HG02870 (cell line): ENCODE measurements around the gene TNS2.
A peak's percentile ranks its signal among the peaks of the same experiment; 100 is the strongest.
"Not testable (repeated sequence)": the region's sequence is repeated elsewhere in the genome, so short reads cannot be mapped to it uniquely, and the experiment has no call there.

ENCODE experiments used
- ATAC-seq: cut with Tn5 transposase; IDR thresholded peaks from one replicate; pipeline ENCODE4 v1.9.1; 2021; ENCODE audit warnings: mild to moderate bottlenecking, moderate library complexity; ENCODE audit not compliant: unreplicated experiment

The TNS2 gene, protein sequence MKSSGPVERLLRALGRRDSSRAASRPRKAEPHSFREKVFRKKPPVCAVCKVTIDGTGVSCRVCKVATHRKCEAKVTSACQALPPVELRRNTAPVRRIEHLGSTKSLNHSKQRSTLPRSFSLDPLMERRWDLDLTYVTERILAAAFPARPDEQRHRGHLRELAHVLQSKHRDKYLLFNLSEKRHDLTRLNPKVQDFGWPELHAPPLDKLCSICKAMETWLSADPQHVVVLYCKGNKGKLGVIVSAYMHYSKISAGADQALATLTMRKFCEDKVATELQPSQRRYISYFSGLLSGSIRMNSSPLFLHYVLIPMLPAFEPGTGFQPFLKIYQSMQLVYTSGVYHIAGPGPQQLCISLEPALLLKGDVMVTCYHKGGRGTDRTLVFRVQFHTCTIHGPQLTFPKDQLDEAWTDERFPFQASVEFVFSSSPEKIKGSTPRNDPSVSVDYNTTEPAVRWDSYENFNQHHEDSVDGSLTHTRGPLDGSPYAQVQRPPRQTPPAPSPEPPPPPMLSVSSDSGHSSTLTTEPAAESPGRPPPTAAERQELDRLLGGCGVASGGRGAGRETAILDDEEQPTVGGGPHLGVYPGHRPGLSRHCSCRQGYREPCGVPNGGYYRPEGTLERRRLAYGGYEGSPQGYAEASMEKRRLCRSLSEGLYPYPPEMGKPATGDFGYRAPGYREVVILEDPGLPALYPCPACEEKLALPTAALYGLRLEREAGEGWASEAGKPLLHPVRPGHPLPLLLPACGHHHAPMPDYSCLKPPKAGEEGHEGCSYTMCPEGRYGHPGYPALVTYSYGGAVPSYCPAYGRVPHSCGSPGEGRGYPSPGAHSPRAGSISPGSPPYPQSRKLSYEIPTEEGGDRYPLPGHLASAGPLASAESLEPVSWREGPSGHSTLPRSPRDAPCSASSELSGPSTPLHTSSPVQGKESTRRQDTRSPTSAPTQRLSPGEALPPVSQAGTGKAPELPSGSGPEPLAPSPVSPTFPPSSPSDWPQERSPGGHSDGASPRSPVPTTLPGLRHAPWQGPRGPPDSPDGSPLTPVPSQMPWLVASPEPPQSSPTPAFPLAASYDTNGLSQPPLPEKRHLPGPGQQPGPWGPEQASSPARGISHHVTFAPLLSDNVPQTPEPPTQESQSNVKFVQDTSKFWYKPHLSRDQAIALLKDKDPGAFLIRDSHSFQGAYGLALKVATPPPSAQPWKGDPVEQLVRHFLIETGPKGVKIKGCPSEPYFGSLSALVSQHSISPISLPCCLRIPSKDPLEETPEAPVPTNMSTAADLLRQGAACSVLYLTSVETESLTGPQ (N-terminal part only)

DNA sequence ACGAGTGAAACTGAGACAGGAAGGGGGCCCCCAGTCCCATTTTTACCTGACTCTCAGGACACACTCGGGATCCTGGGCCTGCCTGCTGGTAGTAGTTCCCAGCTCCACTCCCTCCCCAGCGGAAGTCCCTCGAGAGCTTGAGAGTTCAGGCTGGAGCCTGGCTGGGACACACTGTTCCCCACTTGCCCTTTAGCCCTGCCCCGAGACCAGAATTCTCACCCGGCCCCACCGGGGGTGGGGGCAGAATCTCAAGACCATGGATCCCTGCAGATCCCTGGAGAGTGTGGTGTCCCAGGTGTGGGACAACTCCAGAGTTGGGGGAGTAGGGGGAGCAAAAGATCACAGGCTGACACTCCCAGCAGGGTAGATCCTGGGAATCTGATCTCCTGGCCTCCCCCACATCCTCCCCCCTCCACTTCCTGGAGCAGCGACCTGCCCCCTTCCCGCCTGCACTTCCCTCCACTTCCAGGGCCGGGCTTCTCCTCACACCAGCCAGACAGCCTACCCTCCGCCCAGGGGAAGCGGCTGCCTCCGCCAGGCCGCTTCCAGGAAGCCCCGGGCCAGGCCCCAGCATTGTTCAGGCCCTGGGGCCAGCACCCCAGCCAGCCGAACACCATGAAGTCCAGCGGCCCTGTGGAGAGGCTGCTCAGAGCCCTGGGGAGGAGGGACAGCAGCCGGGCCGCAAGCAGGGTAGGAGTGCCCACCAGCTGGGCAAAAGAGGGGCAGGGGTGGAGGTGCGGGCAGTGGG, at the start of gene TNS2:
TSS of gene TNS2 (plus strand) at position 495 of the 748 bp plus-strand sequence. CDS start at position 616, 121 bp downstream.
- no peak for ATAC-seq

DNA sequence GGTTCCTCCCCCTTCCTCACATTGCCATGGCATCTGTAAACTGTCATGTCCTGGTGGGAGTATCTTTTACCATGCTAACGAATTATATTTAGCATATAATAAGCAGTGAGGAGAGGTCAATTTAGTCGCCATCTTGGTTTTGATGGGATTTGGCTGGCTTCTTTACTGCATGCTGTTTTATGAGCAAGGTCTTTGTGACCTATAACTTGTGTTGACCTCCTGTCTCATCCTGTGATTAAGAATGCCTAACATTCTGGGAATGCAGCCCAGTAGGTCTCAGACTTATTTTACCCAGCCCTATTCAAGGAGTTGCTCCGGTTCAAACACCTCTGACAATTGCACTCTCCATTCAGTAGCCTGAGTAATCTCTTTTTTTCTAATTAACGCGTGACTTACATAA, 45.7 kb upstream of the TNS2 start:
- no peak for ATAC-seq

DNA sequence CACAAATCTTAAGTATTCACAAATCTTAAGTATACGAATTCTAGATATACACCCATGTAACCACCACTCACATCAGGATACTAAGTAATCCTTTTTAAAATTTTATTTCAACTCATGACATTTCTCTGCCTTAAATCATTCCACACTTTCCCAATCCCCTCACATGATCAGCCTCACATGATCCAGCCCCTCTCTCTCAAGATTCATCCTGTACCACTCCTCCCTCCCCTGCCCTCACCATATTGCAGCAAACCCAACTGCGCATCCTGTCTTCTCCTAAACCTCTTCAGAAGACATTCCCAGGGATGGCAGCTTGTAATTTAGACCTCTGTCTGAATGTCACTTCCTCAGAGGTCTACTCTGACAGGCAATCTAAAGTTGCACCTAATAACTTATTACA, 45.3 kb upstream of the TNS2 start:
- ATAC-seq: no peak

DNA sequence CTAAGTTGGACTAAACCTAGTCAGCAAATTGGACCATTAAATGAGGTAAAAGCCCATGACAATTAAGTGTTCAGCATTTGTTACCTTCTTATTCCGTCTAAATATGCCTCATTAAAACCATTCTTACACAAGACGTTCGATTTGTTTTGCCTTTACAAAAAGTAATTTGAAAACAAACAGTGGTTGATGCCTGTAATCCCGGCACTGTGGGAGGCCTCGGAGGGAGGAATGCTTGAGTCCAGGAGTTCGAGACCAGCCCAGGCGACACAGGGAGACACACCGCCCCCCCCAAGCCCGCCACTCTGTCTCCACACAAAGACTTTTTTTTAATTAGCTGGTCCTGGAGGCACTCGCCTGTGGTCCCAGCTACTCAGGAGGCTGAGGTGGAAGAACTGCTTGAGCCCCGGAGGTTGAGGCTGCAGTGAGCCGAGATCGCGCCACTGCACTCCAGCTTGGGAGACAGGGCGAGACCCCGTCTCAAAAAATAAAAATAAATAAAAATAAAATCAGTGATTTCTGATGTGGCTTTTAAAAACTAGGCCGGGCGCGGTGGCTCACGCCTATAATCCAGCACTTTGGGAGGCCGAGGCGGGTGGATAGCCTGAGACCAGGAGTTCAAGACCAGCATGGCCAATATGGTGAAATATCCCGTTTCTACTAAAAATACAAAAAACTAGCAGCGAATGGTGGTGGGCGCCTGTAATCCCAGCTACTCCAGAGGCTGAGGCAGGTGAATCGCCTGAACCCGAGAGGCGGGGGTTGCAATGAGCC, 44.5 kb upstream of the TNS2 start:
- peak; percentile 3 for ATAC-seq

DNA sequence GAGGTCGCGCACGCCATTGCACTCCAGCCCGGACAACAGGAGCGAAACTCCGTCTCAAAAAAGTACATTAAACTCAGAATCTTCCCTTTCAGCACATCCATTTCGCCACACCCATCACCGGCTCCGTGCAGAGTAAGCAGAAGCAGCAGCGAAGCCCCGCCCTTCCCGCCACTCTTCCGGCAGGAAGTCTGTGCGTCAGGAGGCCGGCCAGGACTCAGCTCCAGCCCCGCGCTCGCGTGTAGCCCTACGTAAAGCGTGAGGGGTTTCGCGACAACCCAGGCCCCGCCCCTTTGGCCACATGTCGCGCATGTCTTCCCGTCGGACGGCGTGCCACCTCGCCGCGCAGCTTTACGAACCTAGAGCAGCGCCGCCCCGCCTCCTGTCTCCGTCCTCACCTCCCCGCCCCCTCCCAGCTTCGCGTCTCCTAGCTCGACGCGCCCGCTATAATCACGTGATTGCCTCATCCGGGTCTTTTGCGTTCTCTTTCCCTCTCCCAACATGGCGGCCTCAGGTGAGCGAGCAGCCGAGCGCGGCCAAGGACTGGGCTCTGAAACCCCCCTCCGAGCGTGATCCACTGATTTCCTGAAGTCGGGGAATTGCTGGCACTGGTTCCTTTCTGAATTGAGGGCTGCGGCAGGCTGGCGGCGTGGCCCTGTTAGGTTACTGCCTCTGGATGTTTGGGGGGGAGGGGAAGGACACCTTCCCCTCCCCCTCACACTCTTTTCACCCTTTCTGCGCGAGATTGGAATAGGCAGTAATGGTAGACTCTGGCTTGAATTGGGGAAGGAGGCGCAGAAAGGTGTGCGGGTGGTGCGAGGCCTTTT, 43.7 kb upstream of the TNS2 start, which contains the start of gene EIF4B:
TSS of gene EIF4B (plus strand) at position 471 of the 824 bp plus-strand sequence. CDS start at position 499, 28 bp downstream.
- ATAC-seq: peak; percentile 91

DNA sequence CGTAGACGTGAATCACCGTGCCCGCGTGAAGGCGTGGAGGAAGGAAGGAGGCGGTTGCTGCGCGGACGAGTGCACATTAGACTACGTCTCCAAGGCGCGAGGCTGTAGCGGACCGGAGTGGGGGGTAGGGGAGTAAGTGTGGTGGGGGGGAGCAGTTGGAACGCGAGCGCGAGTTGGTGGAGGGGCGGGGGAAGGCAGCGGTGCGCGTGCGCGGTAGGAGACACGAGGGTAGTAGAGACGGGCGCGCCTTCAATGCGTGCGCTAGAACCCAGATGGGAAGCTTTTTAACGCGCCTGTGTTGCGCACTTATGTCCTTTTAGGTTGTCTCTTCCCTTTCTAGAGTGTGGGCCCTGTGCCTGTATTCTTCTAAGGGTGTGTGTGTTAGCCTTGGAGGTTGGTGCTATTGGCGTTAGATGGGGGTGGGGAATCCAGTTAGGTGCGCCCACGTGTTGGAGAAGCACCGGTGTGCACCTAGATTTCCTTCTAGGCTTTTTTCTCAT, 43.0 kb upstream of the TNS2 start:
- peak; percentile 20 for ATAC-seq

DNA sequence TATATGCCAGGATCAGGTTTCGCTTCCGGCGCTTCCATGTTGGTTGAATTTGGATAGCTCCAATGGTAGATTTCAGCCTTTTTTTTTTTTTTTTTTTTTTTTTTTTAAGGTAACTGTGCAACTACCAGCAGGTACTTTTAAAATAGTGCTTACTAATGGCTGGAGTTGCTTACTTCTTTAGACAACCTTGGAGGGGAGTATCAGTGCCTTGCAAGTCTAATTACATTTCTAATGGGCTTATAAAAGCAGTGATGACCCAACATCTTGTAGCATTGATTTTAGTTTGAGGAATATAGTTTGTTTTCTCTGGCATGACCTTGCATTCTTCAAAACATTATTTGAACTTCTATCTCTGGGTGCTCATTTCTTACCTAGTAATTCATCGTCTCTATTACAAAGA, 42.5 kb upstream of the TNS2 start:
- no peak for ATAC-seq

DNA sequence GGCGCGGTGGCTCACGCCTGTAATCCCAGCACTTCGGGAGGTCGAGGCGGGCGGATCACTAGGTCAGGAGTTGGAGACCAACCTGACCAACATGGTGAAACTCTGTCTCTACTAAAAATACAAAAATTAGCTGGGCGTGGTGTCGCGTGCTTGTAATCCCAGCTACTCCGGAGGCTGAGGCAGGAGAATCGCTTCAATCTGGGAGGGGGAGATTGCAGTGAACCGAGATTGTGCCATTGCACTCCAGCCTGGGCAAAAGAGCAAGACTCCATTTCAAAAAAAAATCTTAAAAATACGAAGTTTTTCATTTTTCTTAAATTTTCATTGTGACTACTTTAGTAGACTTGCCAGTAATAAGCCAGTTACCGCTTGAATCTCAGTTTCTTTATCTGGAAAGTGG, 41.1 kb upstream of the TNS2 start:
- not testable (repeated sequence) for ATAC-seq

DNA sequence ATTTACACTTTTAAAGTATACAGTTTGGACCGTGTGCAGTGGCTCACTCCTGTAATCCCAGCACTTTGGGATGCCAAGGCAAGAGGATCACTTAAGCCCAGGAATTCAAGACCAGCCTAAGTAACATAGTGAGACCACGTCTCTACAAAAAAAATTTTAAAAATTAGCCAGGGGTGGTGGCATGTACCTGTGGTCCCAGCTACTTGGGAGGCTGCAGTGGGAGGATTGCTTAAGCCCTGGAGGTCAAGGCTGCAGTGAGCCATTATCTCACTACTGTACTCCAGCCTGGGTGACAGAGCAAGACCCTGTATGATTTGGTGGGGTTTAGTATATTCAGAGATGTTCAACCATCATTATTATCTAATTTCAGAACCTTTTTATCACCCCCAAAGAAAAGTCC, 38.9 kb upstream of the TNS2 start:
- ATAC-seq: no peak

DNA sequence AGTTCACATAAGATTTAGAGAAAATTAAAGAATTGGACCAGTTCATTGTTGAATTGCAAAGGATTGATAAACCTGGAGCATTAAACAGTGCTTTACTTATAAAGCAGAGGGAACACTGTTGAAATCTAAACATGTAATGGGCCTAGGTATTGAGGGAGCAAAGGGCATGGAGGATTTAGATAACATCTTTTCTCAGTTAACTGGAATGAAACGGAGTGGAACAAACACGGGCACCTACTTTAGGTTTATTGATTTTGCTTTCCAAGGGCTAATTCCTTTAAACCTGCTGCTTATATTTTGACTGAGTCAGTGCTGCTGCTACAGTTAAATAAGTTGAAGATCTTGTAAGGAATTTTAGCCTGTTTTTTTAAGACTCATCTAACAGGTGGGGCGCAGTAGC, 38.0 kb upstream of the TNS2 start:
- no peak for ATAC-seq

DNA sequence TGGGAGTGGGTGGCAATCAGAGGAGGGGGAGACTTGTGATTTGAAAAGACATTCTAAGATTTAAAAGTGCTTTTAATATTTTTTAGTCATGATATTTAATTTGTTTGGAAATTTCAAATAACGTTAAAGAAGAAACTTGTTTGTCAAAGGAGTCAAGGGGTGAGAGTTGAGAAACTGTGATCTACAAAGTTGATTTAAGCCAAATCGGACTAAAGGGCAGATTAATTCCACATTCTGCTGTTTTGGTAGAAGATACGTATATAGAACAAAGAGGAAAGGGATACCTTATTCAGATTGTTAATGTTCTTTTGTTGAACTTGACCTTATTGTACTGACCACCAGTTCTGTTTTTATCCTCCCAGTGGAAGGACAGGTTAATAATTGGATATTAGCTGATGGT, 36.9 kb upstream of the TNS2 start:
- ATAC-seq: no peak

DNA sequence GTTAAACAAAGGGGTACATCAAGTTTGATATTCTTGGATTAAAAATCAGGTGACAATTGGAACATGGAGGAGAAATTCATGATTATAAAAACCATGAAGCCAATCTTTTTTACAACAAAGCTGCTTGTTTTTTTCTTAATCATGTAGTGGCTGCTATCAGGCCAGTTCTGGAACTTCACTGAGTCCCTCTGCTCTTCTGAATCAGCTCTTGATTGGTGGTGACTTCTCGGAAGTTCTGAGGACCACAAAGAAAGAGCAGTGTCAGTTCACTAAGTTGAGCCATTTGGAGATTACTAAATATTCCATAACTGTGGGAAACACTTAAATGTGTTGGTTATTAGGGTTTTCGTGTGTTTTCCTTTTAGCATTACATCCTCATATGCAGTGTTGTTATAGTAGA, 35.2 kb upstream of the TNS2 start:
- no peak for ATAC-seq

DNA sequence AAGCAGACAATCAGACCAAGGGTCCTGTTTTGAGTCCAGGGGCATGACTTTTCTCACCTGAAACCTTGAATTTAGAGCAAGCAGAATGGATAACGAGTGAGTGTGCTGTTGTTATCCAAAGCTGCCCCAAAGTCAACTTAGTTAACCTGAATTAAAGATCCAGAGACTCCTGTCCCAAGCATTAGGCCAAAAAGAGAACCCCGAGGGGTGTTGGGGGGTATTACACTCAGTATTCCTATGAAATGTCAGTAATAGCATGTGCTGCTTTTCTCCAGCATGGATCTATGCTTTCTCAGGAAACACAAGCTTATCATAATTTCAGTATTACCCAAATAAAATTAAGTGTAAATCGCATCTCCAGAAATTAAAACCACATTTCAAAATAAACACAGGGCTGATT, 24.6 kb upstream of the TNS2 start:
- ATAC-seq: no peak

DNA sequence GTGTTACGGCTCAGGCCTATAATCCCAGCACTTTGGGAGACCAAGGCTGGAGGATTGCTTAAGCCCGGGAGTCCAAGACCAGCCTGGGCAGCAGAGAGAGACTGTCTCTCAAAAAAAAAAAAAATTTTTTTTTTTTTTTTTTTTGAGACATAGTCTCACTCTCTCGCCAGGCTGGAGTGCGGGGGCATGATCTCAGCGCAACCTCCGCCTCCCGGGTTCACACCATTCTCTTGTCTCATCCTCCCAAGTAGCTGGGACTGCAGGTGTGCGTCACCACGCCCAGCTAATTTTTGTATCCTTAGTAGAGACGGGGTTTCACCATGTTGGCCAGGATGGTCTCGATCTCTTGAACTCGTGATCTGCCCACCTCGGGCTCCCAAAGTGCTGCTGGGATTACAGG, 22.9 kb upstream of the TNS2 start:
- not testable (repeated sequence) for ATAC-seq

DNA sequence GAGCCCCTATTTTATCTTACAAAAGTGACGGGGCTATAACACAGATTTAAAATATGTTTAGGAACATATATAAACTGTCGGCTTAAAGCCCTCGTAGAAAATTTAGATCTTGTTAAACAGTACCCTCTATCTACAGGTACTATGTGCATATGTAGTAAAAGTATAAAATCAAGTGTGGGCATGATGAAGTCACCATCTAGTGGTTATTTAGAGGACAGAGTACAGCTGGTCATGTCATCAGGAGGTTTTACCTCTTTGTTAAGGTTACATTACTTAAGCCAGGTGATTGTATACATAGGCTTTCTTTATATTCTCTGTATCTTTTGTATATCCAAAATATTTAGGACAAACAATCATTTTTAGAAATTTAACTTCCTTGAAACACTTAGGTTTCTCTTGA, 18.2 kb upstream of the TNS2 start:
- ATAC-seq: no peak

DNA sequence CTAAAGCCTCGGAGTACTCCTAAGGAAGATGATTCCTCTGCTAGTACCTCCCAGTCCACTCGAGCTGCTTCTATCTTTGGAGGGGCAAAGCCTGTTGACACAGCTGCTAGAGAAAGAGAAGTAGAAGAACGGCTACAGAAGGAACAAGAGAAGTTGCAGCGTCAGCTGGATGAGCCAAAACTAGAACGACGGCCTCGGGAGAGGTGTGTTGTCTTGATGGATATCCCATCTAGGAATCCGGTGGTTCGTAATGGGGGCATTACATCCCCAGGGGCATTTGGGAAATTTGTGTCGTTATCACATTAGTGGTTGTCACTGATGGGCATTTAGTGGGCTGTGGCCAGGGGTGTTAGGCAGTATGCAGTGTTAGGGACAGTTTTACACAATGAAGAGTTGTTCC, 16.0 kb upstream of the TNS2 start:
- ATAC-seq: not testable (repeated sequence)

DNA sequence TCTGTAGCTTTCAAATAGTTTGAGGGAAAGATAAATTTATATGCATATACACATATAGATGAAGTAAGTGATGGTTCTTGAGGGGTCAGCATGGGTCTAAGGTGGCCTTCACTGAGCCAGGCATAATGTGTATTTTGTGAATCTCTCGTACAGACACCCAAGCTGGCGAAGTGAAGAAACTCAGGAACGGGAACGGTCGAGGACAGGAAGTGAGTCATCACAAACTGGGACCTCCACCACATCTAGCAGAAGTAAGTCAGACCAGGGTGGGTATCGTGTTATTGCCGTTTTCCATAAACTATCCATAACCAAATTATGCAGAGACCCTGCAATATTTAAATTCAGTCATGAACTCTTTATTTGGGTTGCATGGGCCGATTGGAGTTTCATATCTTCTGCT, 15.4 kb upstream of the TNS2 start:
- no peak for ATAC-seq

DNA sequence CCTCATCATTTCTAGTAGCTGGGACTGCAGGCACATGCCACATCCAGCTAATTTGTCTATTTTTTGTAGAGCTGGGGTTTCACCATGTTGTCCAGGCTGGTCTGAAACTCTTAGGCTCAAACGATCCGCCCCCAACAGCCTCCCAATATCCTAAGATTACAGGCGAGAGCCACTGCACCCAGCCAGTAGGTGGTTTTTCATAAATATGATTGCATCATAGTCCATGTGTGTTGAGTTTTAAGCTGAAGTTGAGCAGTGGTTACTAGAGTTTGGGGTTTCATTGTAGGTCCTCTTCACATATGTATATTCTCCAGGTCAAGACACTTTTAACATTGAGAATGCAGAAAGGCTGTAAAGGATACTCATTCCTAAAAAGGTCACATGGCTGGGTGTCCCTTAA, 13.1 kb upstream of the TNS2 start:
- ATAC-seq: no peak

DNA sequence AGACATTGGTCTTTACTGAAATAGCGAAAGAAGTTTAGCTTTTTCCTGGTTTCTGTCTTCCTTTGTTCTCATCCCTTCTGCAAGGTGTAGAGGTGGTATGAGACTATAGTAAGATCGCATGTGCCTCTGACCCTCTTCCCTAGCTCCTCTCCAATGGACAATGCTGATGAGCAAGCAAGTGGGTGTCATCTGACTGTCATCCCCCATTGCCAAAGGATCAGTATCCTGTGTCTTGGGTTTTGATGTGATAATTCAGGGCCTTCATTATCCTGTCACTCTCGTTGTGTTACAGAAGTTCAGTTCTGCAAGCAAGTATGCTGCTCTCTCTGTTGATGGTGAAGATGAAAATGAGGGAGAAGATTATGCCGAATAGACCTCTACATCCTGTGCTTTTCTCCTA, 10.0 kb upstream of the TNS2 start:
- no peak for ATAC-seq
